Measurements from ENCODE around the gene PTPRF.

The PTPRF gene

GRCh38 chr1:43560286-43560685 is 29.6 kb downstream of the PTPRF start:
- H3K36me3 ChIP-seq (ENCODE audit: control insufficient read depth, low read length), result no peaks in the 10 kb centered on the region
- no peaks in the 10 kb centered on the region for H3F3A ChIP-seq (ENCODE audit: control insufficient read depth, insufficient read depth)
- H3K27me3 ChIP-seq (ENCODE audit: control insufficient read depth, low read length), result no peaks in the 10 kb centered on the region
- no peak overlapping the region for H3K4me2 ChIP-seq (ENCODE audit: low read length)
- H3K4me1 ChIP-seq (ENCODE audit: control insufficient read depth, low read length), result no peaks in the 10 kb centered on the region
- no peak overlapping the region for H3K27ac ChIP-seq (ENCODE audit: low read depth, low read length)
- H3K9me3 ChIP-seq (ENCODE audit: control insufficient read depth, insufficient read depth, low read length), result no peaks in the 10 kb centered on the region
- H3K79me2 ChIP-seq (ENCODE audit: control insufficient read depth, low read length), result no peaks in the 10 kb centered on the region
- H4K20me1 ChIP-seq (ENCODE audit: control insufficient read depth, insufficient read depth, low read depth, low read length), result no peaks in the 10 kb centered on the region
- TF ChIP-seq EZH2phosphoT487 (IDR thresholded peaks at IDR 0.05; ENCODE audit: borderline replicate concordance, low read length) (no peak), CTCF (IDR thresholded peaks at IDR 0.05; ENCODE audit: low read depth, low read length, poor library complexity, severe bottlenecking) (no peak)
- no peak overlapping the region for H3K4me3 ChIP-seq (ENCODE audit: low read length)
- no peaks in the 10 kb centered on the region for H3K9me2 ChIP-seq (replicated peaks; ENCODE audit: control insufficient read depth, low read length)

DNA sequence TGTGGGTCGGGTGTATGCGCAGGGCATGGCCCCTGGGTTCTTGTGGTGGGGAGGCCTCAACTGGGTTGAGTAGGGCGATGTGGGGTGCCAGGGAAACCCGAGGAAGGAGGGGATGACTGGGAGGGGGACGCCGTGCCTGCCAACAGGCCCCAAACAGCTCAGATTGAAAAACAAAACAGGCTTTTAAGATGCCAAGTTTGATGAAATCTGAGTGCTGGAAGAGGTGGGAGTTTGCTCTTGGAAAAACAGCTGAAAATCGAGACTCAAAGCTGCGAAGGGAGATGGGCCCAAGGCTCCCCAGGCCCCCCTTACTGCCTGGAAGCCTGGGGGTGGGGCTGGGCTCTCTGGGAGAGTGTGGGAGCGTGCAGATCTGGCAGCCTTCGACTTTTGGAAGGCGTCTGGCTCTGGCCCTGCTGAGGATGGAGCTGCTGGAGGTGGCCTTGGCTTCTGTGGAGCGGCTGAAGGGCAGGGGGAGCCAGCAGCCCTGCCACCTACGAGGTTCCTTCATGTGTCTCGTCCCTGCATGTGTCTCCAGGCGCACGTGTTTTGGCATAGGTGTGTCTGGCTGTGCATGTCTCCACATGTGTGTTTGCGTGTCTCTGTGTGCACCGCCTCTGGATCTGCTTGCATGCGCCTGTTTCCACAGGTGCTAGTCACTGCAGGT is 33.3 kb downstream of the PTPRF start:
- H3K79me2 ChIP-seq (ENCODE audit: control insufficient read depth, low read length), result no peaks in the 10 kb centered on the region
- TF ChIP-seq CTCF (IDR thresholded peaks at IDR 0.05; ENCODE audit: low read depth, low read length, poor library complexity, severe bottlenecking) (no peak), EZH2phosphoT487 (IDR thresholded peaks at IDR 0.05; ENCODE audit: borderline replicate concordance, low read length) (no peak)
- no peaks in the 10 kb centered on the region for H3K4me1 ChIP-seq (ENCODE audit: control insufficient read depth, low read length)
- no peaks in the 10 kb centered on the region for H3K9me2 ChIP-seq (replicated peaks; ENCODE audit: control insufficient read depth, low read length)
- H3K4me2 ChIP-seq (ENCODE audit: low read length), result no peak overlapping the region
- H3K27me3 ChIP-seq (ENCODE audit: control insufficient read depth, low read length), result no peaks in the 10 kb centered on the region
- no peak overlapping the region for H3K4me3 ChIP-seq (ENCODE audit: low read length)
- no peaks in the 10 kb centered on the region for H3K9me3 ChIP-seq (ENCODE audit: control insufficient read depth, insufficient read depth, low read length)
- H4K20me1 ChIP-seq (ENCODE audit: control insufficient read depth, insufficient read depth, low read depth, low read length), result no peaks in the 10 kb centered on the region
- H3K36me3 ChIP-seq (ENCODE audit: control insufficient read depth, low read length), result no peaks in the 10 kb centered on the region
- no peaks in the 10 kb centered on the region for H3F3A ChIP-seq (ENCODE audit: control insufficient read depth, insufficient read depth)
- no peak overlapping the region for H3K27ac ChIP-seq (ENCODE audit: low read depth, low read length)

GRCh38 chr1:43564551-43565348 is 34.1 kb downstream of the PTPRF start:
- H3K36me3 ChIP-seq (ENCODE audit: control insufficient read depth, low read length), result no peaks in the 10 kb centered on the region
- H3K4me1 ChIP-seq (ENCODE audit: control insufficient read depth, low read length), result no peaks in the 10 kb centered on the region
- no peaks in the 10 kb centered on the region for H3K79me2 ChIP-seq (ENCODE audit: control insufficient read depth, low read length)
- TF ChIP-seq EZH2phosphoT487 (IDR thresholded peaks at IDR 0.05; ENCODE audit: borderline replicate concordance, low read length) (no peak), CTCF (IDR thresholded peaks at IDR 0.05; ENCODE audit: low read depth, low read length, poor library complexity, severe bottlenecking) (no peak)
- H3K4me2 ChIP-seq (ENCODE audit: low read length), result no peak overlapping the region
- H3K4me3 ChIP-seq (ENCODE audit: low read length), result no peak overlapping the region
- no peaks in the 10 kb centered on the region for H3K9me2 ChIP-seq (replicated peaks; ENCODE audit: control insufficient read depth, low read length)
- no peak overlapping the region for H3K27ac ChIP-seq (ENCODE audit: low read depth, low read length)
- H4K20me1 ChIP-seq (ENCODE audit: control insufficient read depth, insufficient read depth, low read depth, low read length), result no peaks in the 10 kb centered on the region
- H3F3A ChIP-seq (ENCODE audit: control insufficient read depth, insufficient read depth), result no peaks in the 10 kb centered on the region
- no peaks in the 10 kb centered on the region for H3K9me3 ChIP-seq (ENCODE audit: control insufficient read depth, insufficient read depth, low read length)
- no peaks in the 10 kb centered on the region for H3K27me3 ChIP-seq (ENCODE audit: control insufficient read depth, low read length)
